Type B pancreatic cell (in vitro differentiated cells): ENCODE results near the gene BCR. TPM values are rescaled to one million over a fixed set of nuclear protein-coding genes. Genes with fewer than 3 reads are reported as not detected.

Experiments used
- DNase-seq: peaks from one replicate; pipeline ENCODE4 v3.0.0; 2021; ENCODE audit warnings: mixed read lengths; ENCODE audit not compliant: unreplicated experiment; ENCODE audit errors: extremely low spot score
- H3K27ac Mint-ChIP-seq: 2 replicates; pipeline ENCODE4 v1.8.0; 2021; ENCODE audit warnings: mild to moderate bottlenecking, mixed read lengths
- H3K27me3 Mint-ChIP-seq: 2 replicates; pipeline ENCODE4 v1.8.0; 2021; ENCODE audit warnings: mixed read lengths
- H3K36me3 Mint-ChIP-seq: 2 replicates; pipeline ENCODE4 v1.8.0; 2021; ENCODE audit warnings: mixed read lengths
- H3K4me1 Mint-ChIP-seq: one replicate; pipeline ENCODE4 v1.8.0; 2021; ENCODE audit warnings: mixed read lengths; ENCODE audit not compliant: unreplicated experiment
- H3K4me3 Mint-ChIP-seq: 2 replicates; pipeline ENCODE4 v1.8.0; 2021; ENCODE audit warnings: mild to moderate bottlenecking, mixed read lengths
- H3K9me3 Mint-ChIP-seq: 2 replicates; pipeline ENCODE4 v1.8.0; 2021; ENCODE audit warnings: mixed read lengths
- total RNA-seq: library from RNA; stranded (reverse); gene quantifications from 2 replicates; pipeline ENCODE4 v1.2.1, GENCODE V29; 2021; ENCODE audit warnings: low replicate concordance
- TF ChIP-seq, protein P1 (sequence below): fragments of 200-600 bp; sonication (generic); conservative IDR thresholded peaks from 2 replicates; pipeline ENCODE4 v1.5.0; 2021; ENCODE audit warnings: antibody characterized with exemption, mild to moderate bottlenecking

Gene BCR
- total RNA-seq, 1 donor from 2014 or later = 61.2 TPM

GRCh38 chr22:23285236-23285635 lies 104.9 kb downstream of the BCR start:
- Mint-ChIP-seq H3K9me3 (no peaks in the 10 kb centered on the region), H3K27ac (no peak overlapping the region), H3K4me3 (no peak overlapping the region), H3K27me3 (no peaks in the 10 kb centered on the region), H3K4me1 (peaks cover 5% of the 10 kb centered on the region), H3K36me3 (no peaks in the 10 kb centered on the region)
- TF ChIP-seq, protein P1, sequence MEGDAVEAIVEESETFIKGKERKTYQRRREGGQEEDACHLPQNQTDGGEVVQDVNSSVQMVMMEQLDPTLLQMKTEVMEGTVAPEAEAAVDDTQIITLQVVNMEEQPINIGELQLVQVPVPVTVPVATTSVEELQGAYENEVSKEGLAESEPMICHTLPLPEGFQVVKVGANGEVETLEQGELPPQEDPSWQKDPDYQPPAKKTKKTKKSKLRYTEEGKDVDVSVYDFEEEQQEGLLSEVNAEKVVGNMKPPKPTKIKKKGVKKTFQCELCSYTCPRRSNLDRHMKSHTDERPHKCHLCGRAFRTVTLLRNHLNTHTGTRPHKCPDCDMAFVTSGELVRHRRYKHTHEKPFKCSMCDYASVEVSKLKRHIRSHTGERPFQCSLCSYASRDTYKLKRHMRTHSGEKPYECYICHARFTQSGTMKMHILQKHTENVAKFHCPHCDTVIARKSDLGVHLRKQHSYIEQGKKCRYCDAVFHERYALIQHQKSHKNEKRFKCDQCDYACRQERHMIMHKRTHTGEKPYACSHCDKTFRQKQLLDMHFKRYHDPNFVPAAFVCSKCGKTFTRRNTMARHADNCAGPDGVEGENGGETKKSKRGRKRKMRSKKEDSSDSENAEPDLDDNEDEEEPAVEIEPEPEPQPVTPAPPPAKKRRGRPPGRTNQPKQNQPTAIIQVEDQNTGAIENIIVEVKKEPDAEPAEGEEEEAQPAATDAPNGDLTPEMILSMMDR = no peak
- no peak for DNase-seq

- DNase-seq = no peak
- Mint-ChIP-seq H3K9me3 (no peaks in the 10 kb centered on the region), H3K27ac (no peak overlapping the region), H3K36me3 (no peaks in the 10 kb centered on the region), H3K4me3 (no peak overlapping the region), H3K27me3 (no peaks in the 10 kb centered on the region), H3K4me1 (peaks cover 8% of the 10 kb centered on the region)
- TF ChIP-seq, protein P1 = no peak
These were observed 105.4 kb downstream of the BCR start for GRCh38 chr22:23285734-23286133.

DNA sequence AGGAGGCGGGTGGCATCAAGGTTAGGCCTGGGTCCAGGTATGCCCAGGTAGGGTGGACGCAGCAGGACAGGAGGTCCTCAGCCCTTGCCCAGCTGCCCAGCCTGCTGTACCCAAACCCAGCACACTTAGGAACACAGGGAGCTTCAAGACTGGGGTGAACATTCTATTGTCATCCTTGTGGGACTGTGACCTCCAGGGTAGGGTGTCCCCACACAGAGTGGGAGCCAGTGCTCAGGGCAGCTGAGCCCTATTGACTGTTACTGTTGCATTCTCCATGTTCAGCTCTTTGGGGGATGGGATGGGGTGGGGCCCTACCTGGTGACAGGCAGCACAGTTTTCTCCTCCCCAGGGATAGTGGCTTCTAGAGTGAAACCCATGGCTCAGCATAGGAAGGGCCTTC lies 106.0 kb downstream of the BCR start:
- H3K36me3 Mint-ChIP-seq = peaks cover 3% of the 10 kb centered on the region
- TF ChIP-seq, protein P1 = no peak
- no peak overlapping the region for H3K27ac Mint-ChIP-seq
- DNase-seq = no peak
- H3K4me1 Mint-ChIP-seq = peaks cover 14% of the 10 kb centered on the region
- H3K9me3 Mint-ChIP-seq = no peaks in the 10 kb centered on the region
- H3K4me3 Mint-ChIP-seq = no peak overlapping the region
- H3K27me3 Mint-ChIP-seq = no peaks in the 10 kb centered on the region

DNA sequence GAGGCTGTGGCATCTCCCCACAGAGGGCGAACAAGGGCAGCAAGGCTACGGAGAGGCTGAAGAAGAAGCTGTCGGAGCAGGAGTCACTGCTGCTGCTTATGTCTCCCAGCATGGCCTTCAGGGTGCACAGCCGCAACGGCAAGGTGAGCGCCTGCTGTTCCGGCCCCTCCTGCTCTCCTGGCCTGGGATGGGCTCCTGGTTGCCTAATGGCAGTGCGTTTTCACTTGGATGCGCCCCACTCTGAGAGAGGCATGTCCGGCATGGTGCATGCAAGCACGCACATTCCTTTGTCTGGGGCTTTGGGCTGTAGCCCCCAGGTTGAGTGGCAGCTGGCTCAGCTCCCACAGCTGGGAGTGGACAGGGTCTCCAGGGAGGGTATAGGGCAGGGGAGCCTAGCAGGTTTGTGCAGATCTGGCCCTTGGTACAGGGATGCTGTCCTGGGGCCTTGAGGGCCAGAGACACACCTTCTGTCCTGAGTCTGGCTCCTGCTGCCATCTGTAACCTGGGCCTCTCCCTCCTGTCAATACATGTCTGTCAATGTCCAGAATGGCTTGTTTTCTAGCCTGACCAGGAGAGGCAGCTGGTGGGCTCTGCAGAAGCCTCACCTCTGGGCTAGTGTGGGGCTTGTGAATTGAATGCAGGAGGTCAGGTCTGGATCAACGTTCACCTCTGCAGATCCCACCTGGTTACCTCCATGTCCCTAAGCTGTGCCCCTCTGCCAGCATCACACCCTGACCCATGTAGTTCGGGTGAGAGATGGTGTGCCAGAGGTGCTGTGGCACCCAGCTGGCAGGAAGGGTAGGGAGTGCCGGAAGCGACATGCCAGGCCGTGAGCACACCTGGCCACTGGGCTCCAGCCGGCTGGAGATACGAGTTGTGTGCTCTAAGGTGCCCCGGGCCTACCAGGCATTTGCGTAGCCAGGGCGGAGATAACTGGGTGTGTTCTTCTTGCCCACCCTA lies 107.1 kb downstream of the BCR start:
- no peak for DNase-seq
- Mint-ChIP-seq H3K4me3 (no peak overlapping the region), H3K27me3 (no peaks in the 10 kb centered on the region), H3K9me3 (no peaks in the 10 kb centered on the region), H3K27ac (peak overlapping the region; percentile 43), H3K36me3 (peaks cover 8% of the 10 kb centered on the region), H3K4me1 (peaks cover 18% of the 10 kb centered on the region)
- TF ChIP-seq, protein P1 = no peak

DNA sequence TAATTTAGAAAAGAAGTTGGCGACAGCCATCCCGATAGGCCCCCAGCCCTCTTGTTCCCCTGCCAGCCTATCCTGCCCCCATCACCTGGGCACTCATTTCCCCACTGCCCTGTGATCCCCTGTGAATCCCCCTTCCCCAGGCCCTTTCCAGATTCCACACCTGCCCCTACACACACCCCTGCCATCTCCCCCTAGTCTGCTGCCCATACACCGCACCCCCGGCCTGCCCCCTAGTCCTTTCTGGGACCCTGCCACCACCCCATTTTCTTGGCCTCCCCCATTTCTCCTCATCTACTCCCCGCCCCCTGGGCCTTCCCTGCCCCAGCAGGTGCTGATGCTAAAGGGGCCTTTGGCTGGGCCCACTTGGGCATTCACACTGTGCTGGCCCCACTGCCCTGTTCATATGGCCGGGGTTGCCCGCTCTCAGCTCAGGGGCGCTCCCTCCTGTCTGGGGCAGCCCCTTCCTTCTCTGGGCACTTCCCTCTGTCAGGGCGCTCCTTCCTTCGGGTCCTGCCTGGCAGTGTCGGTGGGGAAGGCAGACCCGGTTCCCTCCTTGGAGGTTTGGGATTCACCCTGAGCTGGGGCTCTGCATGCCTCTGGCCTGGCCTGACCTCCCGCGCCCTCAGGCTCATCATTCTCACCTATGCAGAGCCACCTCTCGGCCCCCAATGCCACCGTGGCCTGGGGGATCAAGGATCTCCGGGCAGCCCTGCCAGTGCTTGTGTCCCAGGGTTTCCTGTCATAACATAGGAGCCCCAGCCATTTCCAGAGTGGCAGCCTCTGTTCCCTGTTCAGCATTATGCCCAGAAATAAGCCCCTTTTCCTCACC lies 108.2 kb downstream of the BCR start:
- H3K27me3 Mint-ChIP-seq = no peaks in the 10 kb centered on the region
- no peak overlapping the region for H3K4me3 Mint-ChIP-seq
- H3K27ac Mint-ChIP-seq = no peak overlapping the region
- no peak for DNase-seq
- no peaks in the 10 kb centered on the region for H3K9me3 Mint-ChIP-seq
- TF ChIP-seq, protein P1 = no peak
- H3K4me1 Mint-ChIP-seq = peaks cover 18% of the 10 kb centered on the region
- H3K36me3 Mint-ChIP-seq = peaks cover 13% of the 10 kb centered on the region
